Neural cell (in vitro differentiated cells): Measurements from ENCODE around the gene SLC27A2.

Experiments used
- CTCF ChIP-seq: fragments of 450-650 bp; IDR thresholded peaks from 2 replicates; pipeline ENCODE4 v1.5.1; 2014; ENCODE audit warnings: antibody characterized with exemption, mild to moderate bottlenecking, moderate library complexity; ENCODE audit not compliant: poor library complexity, severe bottlenecking
- EZH2 ChIP-seq: fragments of 200-600, 300-800 bp; shearing (Covaris generic), sonication (generic); IDR thresholded peaks from 2 replicates; pipeline ENCODE4 v1.6.1; 2014; ENCODE audit warnings: antibody characterized with exemption, low read length, borderline replicate concordance, mild to moderate bottlenecking; ENCODE audit not compliant: insufficient read depth, poor library complexity, severe bottlenecking
- TAF1 ChIP-seq: IDR thresholded peaks from 2 replicates; pipeline ENCODE4 v1.6.1; 2012; ENCODE audit warnings: low read depth

DNA sequence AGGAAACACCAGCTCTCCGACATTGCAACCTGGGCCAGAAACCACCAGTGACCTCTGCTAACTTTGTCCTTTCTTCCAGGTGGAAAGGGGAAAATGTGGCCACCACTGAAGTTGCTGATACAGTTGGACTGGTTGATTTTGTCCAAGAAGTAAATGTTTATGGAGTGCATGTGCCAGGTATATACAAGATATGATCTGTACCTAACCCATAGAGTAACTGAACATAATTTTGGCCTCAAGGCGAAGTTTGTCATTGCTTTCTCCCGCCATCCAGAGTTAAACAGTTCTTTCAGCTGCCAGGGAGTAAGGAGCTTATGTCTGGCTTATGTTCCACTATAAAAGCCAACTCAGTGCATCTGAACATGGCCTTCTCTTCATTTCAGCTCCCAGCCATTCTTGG lies 46.9 kb downstream of the SLC27A2 start:
- TF ChIP-seq CTCF (no peak), EZH2 (no peak), TAF1 (no peak)
